Activated CD4-positive, CD25-positive, alpha-beta regulatory T cell treated with anti-CD3 and anti-CD28 coated beads, Interleukin-2, amount 50 U/mL, for 24 hours (primary cell): ENCODE results near the gene PGBD5.
"Not testable (repeated sequence)": the region's sequence is repeated elsewhere in the genome, so short reads cannot be mapped to it uniquely, and the experiment has no call there.

Source experiments
- ATAC-seq, 2 donors: fragments of 150-1000 bp; cut with Tn5 transposase; one replicate each; pipeline ENCODE4 v1.10.0; 2021; ENCODE audit warnings: mild to moderate bottlenecking in 1 of 2, moderate library complexity in 1 of 2

Gene PGBD5

GRCh38 chr1:230425252-230426091 is 660 bp downstream of the PGBD5 start:
- no peak for ATAC-seq

- no peak for ATAC-seq
These were observed 1.5 kb downstream of the PGBD5 start for GRCh38 chr1:230424391-230425251.

- no peak for ATAC-seq
These were observed 2.2 kb downstream of the PGBD5 start for GRCh38 chr1:230423951-230424350.

- ATAC-seq: no peak
These were observed 2.9 kb downstream of the PGBD5 start for GRCh38 chr1:230423261-230423660.

- no peak for ATAC-seq
These were observed 3.7 kb downstream of the PGBD5 start for GRCh38 chr1:230422221-230422981.

- ATAC-seq: no peak
These were observed 4.7 kb downstream of the PGBD5 start for GRCh38 chr1:230421481-230421880.

GRCh38 chr1:230420372-230420771 is 5.8 kb downstream of the PGBD5 start:
- ATAC-seq: not testable (repeated sequence)

GRCh38 chr1:230416430-230416829 is 9.7 kb downstream of the PGBD5 start:
- no peak for ATAC-seq

- ATAC-seq: no peak
These were observed 10.6 kb downstream of the PGBD5 start for GRCh38 chr1:230415405-230416132.

- no peak for ATAC-seq
These were observed 11.4 kb downstream of the PGBD5 start for GRCh38 chr1:230414694-230415093.

- no peak for ATAC-seq
These were observed 12.0 kb downstream of the PGBD5 start for GRCh38 chr1:230414102-230414501.

GRCh38 chr1:230413061-230413460 is 13.1 kb downstream of the PGBD5 start:
- ATAC-seq: no peak

GRCh38 chr1:230408971-230409370 is 17.2 kb downstream of the PGBD5 start:
- no peak for ATAC-seq

- no peak for ATAC-seq
These were observed 18.8 kb downstream of the PGBD5 start for GRCh38 chr1:230407351-230407750.

- ATAC-seq: not testable (repeated sequence)
These were observed 19.4 kb downstream of the PGBD5 start for GRCh38 chr1:230406727-230407126.

GRCh38 chr1:230403442-230403841 is 22.7 kb downstream of the PGBD5 start:
- no peak for ATAC-seq

- no peak for ATAC-seq
These were observed 24.3 kb downstream of the PGBD5 start for GRCh38 chr1:230401763-230402294.

GRCh38 chr1:230401101-230401500 is 25.0 kb downstream of the PGBD5 start:
- ATAC-seq: no peak

GRCh38 chr1:230400007-230400344 is 26.2 kb downstream of the PGBD5 start:
- ATAC-seq: no peak

GRCh38 chr1:230399321-230400006 is 26.7 kb downstream of the PGBD5 start:
- ATAC-seq: no peak

- no peak for ATAC-seq
These were observed 27.3 kb downstream of the PGBD5 start for GRCh38 chr1:230398856-230399255.

GRCh38 chr1:230396966-230397365 is 29.2 kb downstream of the PGBD5 start:
- ATAC-seq: no peak
